Activated T-cell treated with anti-CD3 and anti-CD28 coated beads, Interleukin-2, amount 50 U/mL, for 48 hours (primary cell): Measurements from ENCODE around the gene SSR1.
"Not testable (repeated sequence)": the region's sequence is repeated elsewhere in the genome, so short reads cannot be mapped to it uniquely, and the experiment has no call there.

Experiments used
- DNase-seq, 2 experiments: peaks; one replicate each; pipeline ENCODE4 v3.0.0-alpha.2; 2020

SSR1 gene

GRCh38 chr6:7312616-7313504 is at the start of gene SSR1:
TSS of gene SSR1 (minus strand) at chr6:7313199. CDS start at chr6:7313120, 79 bp downstream.
- peak; percentile 95 to 96 for DNase-seq

DNA sequence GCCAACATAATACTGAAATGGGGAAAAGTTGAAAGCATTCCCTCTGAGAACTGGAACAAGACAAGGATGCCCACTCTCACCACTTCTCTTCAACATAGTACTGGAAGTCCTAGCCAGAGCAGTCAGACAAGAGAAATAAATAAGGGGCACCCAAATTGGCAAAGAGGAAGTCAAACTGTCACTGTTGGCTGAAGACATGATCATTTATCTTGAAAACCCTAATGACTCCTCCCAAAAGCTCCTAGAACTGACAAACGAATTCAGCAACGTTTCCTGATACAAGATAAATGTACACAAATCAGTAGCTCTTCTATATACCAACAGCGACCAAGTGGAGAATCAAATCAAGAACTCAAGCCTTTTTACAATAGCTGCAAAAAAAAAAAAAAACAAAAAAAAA is 38.9 kb upstream of the SSR1 start:
- DNase-seq: not testable (repeated sequence)

GRCh38 chr6:7350591-7350990 is 37.6 kb upstream of the SSR1 start:
- not testable (repeated sequence) for DNase-seq

- not testable (repeated sequence) for DNase-seq
Measured at GRCh38 chr6:7347551-7347997, 34.6 kb upstream of the SSR1 start.

DNA sequence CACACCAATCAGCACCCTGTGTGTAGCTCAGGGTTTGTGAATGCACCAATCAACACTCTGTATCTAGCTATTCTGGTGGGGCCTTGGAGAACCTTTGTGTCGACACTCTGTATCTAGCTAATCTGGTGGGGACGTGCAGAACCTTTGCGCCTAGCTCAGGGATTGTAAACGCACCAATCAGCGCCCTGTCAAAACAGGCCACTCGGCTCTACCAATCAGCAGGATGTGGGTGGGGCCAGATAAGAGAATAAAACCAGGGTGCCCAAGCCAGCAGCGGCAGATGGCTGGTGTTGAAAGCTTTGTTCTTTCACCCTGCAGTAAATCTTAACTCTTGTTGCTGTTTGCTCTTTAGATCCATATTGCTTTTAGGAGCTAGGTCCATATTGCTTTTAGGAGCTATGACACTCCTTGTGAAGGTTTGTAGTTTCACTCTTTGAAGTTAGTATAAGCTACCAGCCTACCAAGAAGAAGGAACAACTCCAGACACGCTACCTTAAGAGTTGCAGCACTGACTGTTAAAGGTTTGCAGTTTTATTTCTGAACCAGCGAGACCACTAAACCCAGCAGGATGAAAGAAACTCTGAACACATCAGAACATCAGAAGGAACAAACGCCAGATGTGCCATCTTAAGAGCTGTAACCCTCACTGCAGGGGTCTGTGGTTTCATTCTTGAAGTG is 31.9 kb upstream of the SSR1 start:
- not testable (repeated sequence) for DNase-seq

- DNase-seq: no peak
Measured at GRCh38 chr6:7343546-7344475, 30.8 kb upstream of the SSR1 start.

DNA sequence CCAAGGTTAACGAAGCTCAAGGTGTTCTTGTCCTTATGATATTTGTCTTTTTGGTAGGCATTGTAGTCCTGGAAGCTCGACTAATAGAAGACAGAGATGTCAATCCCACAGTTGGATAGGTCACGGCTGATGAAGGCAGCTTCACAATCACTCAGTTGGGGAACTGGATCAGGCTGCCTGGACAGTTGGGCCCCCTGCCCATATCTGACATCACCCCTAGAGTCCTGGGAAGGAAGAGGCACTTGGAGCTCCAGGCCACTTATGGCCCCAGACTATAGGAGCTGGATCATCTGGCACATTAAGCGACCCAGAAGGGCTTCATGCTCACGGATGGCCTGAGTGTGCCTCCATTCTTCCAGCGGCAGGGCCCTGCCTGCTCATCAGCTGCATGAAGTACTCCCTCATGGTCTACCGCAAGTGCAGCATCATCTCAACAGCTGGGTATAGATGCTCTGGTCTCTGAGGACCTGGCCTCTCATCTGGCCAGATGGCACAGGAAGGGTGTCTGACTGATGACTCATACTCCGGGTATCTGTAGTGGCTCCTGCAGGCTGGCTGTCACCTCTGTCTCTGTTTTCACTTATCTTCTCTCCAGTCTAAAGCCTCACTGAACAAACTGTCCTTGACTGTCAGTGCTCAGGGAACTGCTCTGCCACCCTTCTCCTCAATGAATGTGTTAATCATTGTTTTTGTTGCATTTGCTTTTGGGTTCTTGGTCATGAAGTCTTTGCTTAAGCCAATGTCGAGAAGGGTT is 29.2 kb upstream of the SSR1 start:
- no peak for DNase-seq

DNA sequence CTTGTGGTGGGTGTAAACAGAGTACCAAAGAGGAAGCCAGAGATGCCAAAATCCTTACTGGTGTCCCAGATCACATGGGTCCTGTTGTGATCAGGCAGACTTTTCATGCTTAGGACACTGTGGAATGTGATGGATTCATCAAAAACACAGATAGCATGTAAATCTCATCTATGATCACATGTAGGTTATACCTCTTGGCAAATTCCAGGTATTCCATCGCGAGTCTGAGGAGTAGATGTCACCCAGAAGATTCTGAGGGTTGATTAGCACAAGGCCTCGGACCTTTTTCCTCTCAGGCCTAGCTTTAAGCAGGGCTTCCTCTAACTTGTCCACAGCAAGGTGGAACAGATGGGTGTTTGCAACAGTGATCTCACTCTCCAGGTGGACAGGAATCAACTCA is 28.3 kb upstream of the SSR1 start:
- DNase-seq: no peak

- not testable (repeated sequence) for DNase-seq
Measured at GRCh38 chr6:7339007-7339732, 26.2 kb upstream of the SSR1 start.

- DNase-seq: no peak
Measured at GRCh38 chr6:7338031-7338430, 25.0 kb upstream of the SSR1 start.

DNA sequence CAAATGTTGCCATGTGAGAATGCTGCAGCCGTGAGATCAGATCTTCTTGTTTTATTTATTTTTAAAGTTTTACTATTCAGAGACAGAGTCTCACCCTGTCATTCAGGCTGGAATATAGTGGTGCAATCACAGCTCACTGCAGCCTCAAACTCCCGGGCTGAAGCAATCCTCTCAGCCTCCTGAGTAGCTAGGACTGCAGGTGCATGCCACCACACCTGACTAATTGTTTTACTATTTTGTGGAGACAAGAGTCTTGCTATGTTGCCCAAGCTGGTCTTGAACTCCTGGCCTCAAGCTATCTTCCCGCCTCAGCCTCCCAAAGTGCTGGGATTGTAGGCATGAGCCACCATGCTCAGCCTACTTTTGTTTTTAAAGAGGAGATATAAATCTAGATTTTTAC is 22.5 kb upstream of the SSR1 start:
- DNase-seq: no peak

- no peak for DNase-seq
Measured at GRCh38 chr6:7334685-7335084, 21.7 kb upstream of the SSR1 start.

DNA sequence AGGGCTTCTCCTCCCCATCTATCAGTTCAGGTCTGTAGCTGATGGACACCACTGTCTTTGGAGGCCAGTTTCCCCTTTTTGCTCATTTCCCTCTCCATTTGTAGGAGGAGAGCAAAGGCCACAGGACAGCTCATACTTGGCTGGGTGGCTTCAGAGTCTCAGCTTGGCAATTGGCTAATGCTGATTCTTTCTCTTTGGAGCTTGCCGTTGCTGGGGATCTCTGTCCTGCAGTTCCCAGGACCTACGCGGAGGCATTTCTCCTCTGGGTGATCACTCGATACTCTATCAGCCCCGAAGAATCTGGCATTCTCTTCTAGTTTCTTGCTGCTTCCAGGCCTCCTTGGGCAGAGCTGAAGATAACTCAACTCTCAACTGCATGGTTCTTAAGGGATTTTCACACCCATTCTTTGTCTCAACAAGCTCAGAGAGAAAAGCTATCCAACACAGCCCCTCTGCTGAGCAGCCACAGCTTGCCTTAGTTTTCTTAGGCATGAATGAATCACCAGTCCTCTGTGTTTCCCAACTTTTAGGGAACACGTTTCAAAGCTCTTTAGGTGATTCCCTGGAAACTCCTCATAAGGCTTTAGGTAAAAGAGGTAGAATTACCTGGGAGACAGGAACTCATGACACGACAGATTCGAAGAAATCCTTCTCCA is 19.2 kb upstream of the SSR1 start:
- DNase-seq: no peak

GRCh38 chr6:7331452-7331851 is 18.5 kb upstream of the SSR1 start:
- no peak for DNase-seq

GRCh38 chr6:7328243-7328642 is 15.2 kb upstream of the SSR1 start:
- no peak for DNase-seq

DNA sequence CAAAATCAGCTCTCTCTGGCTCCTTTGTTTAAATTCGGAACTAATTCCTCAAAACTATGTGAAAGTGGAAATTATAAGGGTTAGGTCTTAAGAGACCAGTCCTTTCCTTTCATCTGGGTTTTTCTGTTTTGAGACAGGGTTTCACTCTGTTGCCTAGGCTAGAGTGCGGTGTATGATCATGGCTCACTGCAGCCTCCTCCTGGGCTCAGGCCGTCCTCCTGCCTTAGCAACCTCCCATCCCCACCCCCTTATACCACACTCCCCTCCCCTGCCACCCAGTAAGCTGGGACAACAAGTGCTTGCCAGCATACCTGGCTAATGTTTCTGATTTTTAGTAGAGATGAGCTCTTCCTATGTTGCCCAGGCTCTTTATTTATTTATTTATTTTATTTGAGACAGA is 12.8 kb upstream of the SSR1 start:
- DNase-seq: no peak

DNA sequence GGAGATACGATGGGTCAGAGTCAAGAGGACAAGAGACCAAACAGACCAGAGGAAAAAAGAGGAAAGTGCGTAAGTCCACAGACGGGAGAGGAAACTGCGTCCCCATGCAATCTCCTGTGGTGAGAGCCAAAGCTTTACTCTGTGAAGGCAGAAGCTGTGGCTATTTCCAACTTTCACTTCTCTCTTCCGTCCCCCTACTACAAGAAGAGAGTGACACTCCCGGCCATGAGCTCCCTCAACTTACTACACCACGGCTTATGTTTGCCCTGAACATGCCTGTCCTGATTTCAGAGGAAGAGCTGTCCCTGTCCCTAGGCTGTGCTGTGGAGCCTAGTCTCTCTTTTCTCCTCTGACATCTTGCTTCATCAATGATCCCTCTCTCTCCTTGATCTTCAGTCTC is 11.5 kb upstream of the SSR1 start:
- DNase-seq: no peak

DNA sequence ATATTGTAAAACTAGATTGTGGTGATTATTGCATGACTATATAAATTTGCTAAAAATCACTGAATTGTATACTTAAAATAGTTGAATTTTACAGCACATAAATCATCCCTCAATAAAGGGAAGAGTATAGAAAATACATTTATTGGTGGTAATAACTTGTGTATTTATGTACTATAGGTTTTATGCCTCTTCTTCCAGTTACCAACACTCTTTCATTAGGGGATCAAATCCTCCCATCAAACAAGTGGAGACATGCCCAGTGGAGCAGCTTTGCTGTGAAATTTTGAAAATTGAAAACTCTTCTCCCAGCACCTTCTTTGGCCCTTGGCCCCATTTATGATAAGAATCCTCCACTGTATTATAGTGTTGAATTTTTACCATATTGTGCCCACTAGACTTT is 10.1 kb upstream of the SSR1 start:
- no peak for DNase-seq

- DNase-seq: not testable (repeated sequence)
Measured at GRCh38 chr6:7321866-7322265, 8.9 kb upstream of the SSR1 start.

GRCh38 chr6:7319406-7319805 is 6.4 kb upstream of the SSR1 start:
- DNase-seq: not testable (repeated sequence)

- DNase-seq: no peak
Measured at GRCh38 chr6:7317538-7317937, 4.5 kb upstream of the SSR1 start.
